Peyer's patch (tissue), 4 donors: ENCODE measurements around the gene ABLIM1. TPM values are rescaled to one million over a fixed set of nuclear protein-coding genes. Genes with fewer than 3 reads are reported as not detected.

ENCODE experiments used
- DNase-seq, 3 donors: peaks; one replicate each; pipeline ENCODE4 v3.0.0-alpha.2; 2017 to 2019
- H3K27ac ChIP-seq, 4 donors: fragments of 200-600 bp; sonication (generic); one replicate each; pipeline ENCODE4 v1.5.1; 2016 to 2019
- H3K27me3 ChIP-seq, 2 donors: fragments of 200-600 bp; sonication (generic); one replicate each; pipeline ENCODE4 v1.5.1; 2019
- H3K36me3 ChIP-seq, 3 donors: fragments of 200-600 bp; sonication (generic); one replicate each; pipeline ENCODE4 v1.5.1; 2016 to 2019
- H3K4me1 ChIP-seq, 4 donors: fragments of 200-600 bp; sonication (generic); one replicate each; pipeline ENCODE4 v1.5.1; 2016 to 2019
- H3K4me3 ChIP-seq, 4 donors: fragments of 200-600 bp; sonication (generic); 1 replicate in 3 of 4; 2 replicates in 1 of 4; pipeline ENCODE4 v1.5.1; 2016 to 2019; ENCODE audit warnings: mild to moderate bottlenecking in 1 of 4
- H3K9me3 ChIP-seq, 4 donors: fragments of 200-600 bp; sonication (generic); one replicate each; pipeline ENCODE4 v1.5.1; 2016 to 2019; ENCODE audit warnings: mild to moderate bottlenecking in 1 of 4
- POLR2A ChIP-seq, 2 donors: fragments of 450-650 bp; IDR thresholded peaks; one replicate each; pipeline ENCODE4 v1.5.1; 2017; ENCODE audit warnings: antibody characterized with exemption in 2 of 2, mild to moderate bottlenecking in 2 of 2, moderate library complexity in 2 of 2
- total RNA-seq, 4 donors: library from RNA; depleted of rRNA; stranded (reverse); fragments of >200 nt; gene quantifications; one replicate each; pipeline ENCODE4 v1.1.0, GENCODE V29; 2016
- TF ChIP-seq, protein P1 (sequence below), 6 experiments: fragments of 450-650 bp in 4 of 6; fragments of 200-600 bp in 2 of 6; sonication (generic) in 1 of 6; IDR thresholded peaks; one replicate each; pipeline ENCODE4 v1.5.1; 2017 to 2019; ENCODE audit warnings: antibody characterized with exemption in 6 of 6, mild to moderate bottlenecking in 3 of 6, moderate library complexity in 1 of 6

The ABLIM1 gene
- total RNA-seq, 4 donors from 2014 or later, result 91.6 to 145 (median 121) TPM

DNA sequence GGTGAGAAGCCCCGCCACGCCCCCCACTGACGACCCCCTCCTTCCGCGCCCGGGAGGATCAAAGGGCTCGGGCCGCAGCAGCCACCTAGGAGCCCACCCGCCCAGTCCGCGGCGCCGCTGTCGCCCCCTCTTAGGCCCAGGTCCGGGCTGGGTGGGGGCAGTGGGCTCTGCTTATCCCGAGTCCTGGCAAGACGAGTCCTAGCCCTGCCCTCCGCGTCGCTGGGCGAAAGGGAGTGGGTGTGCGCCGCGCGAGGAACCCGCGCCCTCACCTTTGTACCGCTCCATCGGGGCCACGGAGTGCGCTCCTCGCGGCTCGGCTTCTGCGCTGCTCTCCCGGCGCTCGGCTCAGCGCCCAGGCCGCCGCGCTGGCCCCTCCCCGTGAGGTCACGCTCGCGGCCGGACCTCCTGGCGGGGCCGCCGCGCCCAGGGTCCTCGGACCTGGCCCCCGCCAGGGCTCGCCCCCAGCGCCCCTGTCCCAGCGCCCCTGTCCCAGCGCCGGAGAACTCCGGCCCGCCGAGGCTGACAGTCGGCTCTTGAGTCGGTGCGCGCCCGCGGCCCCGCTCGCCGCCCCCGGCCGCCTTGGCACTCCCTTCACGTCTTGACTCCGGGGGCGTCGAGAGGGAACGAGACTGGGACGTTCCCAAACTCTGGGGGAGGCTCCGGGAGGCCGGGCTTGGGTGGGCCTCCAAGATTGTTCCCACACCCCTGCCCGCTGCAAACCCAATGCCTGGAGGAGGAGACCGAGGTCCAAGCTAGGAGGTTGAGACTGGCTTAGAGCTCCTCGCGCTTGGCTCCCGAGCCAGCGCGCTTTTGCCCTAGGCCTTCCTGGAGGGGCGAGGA lies 253.7 kb downstream of the ABLIM1 start, which contains the start of gene AFAP1L2:
TSS of gene AFAP1L2 (minus strand) at position 332 of the 840 bp plus-strand sequence. CDS start at position 285, 47 bp downstream.
- DNase-seq, result peak in 2 of 3 donors; percentile 65 to 82
- peak; percentile 43 to 44 for TF ChIP-seq POLR2A (IDR thresholded peaks at IDR 0.05)
- TF ChIP-seq, protein P1, sequence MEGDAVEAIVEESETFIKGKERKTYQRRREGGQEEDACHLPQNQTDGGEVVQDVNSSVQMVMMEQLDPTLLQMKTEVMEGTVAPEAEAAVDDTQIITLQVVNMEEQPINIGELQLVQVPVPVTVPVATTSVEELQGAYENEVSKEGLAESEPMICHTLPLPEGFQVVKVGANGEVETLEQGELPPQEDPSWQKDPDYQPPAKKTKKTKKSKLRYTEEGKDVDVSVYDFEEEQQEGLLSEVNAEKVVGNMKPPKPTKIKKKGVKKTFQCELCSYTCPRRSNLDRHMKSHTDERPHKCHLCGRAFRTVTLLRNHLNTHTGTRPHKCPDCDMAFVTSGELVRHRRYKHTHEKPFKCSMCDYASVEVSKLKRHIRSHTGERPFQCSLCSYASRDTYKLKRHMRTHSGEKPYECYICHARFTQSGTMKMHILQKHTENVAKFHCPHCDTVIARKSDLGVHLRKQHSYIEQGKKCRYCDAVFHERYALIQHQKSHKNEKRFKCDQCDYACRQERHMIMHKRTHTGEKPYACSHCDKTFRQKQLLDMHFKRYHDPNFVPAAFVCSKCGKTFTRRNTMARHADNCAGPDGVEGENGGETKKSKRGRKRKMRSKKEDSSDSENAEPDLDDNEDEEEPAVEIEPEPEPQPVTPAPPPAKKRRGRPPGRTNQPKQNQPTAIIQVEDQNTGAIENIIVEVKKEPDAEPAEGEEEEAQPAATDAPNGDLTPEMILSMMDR (IDR thresholded peaks at IDR 0.05), result no peak
- H3K9me3 ChIP-seq, result no peaks in the 10 kb centered on the region
- peak within 1 kb of the TSS; percentile 36 to 70 (median 50) for H3K4me3 ChIP-seq
- peaks cover 0 to 9% (median 0%) of the 10 kb centered on the region in 4 donors for H3K4me1 ChIP-seq
- no peaks in the 10 kb centered on the region for H3K36me3 ChIP-seq
- H3K27me3 ChIP-seq, result no peaks in the 10 kb centered on the region
- H3K27ac ChIP-seq, result peak within 1 kb of the TSS; percentile 58 to 74 (median 68)

GRCh38 chr10:114403541-114404161 lies 254.4 kb downstream of the ABLIM1 start:
- H3K27ac ChIP-seq, result peak overlapping the region; percentile 58 to 74 (median 68)
- H3K9me3 ChIP-seq, result no peaks in the 10 kb centered on the region
- peaks cover 0 to 9% (median 0%) of the 10 kb centered on the region in 4 donors for H3K4me1 ChIP-seq
- no peaks in the 10 kb centered on the region for H3K36me3 ChIP-seq
- no peak for DNase-seq
- no peaks in the 10 kb centered on the region for H3K27me3 ChIP-seq
- H3K4me3 ChIP-seq, result peak overlapping the region; percentile 36 to 70 (median 50)
- TF ChIP-seq, protein P1 (IDR thresholded peaks at IDR 0.05), result peak in 1 of 6 experiments; percentile 4
- no peak for TF ChIP-seq POLR2A (IDR thresholded peaks at IDR 0.05)

DNA sequence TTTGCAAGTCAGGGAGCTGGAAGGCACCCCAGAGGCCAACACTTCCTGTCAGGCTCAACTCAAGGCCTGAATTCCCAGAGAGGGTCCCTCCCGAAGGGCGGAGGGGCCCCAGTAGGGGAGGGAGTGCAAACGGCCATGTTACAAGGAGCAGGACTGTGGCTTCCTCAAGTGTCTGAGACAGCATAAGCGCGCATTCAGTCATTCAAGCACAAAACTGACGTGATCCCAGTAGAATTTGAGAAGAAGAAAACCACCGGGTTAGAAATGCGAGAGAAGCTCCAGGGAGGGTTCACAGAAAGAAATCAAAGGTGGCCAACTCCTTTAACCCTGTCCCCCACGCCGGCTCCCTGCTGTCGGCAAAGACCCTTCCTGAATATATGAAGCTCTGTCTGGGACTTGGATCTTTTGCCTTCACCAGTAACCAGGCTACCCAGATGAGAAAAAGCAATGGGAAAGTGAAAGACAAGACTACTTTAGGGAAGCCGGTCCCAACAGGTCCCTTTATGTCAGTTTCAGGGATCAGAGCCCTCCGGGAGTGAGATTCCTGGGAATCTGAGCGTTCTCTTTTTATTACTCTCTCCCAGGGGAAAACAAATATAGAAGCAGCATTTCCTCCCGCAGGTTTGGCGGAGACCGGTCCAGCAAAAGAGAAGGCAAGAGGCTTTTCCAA lies 255.1 kb downstream of the ABLIM1 start:
- peaks cover 0 to 9% (median 0%) of the 10 kb centered on the region in 4 donors for H3K4me1 ChIP-seq

DNA sequence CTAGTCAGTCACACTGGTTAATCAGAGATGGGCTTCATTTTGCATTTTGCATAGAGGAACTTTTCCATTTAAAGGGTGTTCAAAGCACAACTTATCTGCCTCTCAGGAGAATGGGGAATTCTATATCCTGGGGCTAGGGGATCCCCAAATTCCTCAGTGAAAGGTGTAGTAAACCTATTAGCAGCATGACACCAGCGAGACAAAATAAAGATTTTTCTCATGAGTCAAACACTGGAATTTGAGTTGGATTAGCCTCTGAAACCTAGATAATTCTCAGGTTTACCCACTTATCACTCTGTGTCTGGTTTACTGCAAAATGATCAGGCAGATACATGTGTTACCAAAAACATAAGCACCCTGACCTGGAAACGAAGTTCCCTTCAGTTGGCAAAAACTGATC lies 255.8 kb downstream of the ABLIM1 start:
- peak overlapping the region in 2 of 4 donors; percentile 51 to 68 for H3K27ac ChIP-seq

More for the DNA sequence above, 255.1 kb downstream of the ABLIM1 start:
- Histone ChIP-seq H3K27me3 (no peaks in the 10 kb centered on the region), H3K27ac (peak overlapping the region; percentile 58 to 74 (median 68)), H3K4me3 (peak overlapping the region; percentile 36 to 70 (median 50)), H3K36me3 (no peaks in the 10 kb centered on the region), H3K9me3 (no peaks in the 10 kb centered on the region)
- DNase-seq, result no peak
- TF ChIP-seq, protein P1 (IDR thresholded peaks at IDR 0.05), result no peak
- no peak for TF ChIP-seq POLR2A (IDR thresholded peaks at IDR 0.05)

More for the DNA sequence above, 255.8 kb downstream of the ABLIM1 start:
- peaks cover 0 to 10% (median 0%) of the 10 kb centered on the region in 4 donors for H3K4me1 ChIP-seq
- H3K27me3 ChIP-seq, result no peaks in the 10 kb centered on the region
- TF ChIP-seq POLR2A (IDR thresholded peaks at IDR 0.05), result no peak
- TF ChIP-seq, protein P1 (IDR thresholded peaks at IDR 0.05), result no peak
- H3K4me3 ChIP-seq, result no peak overlapping the region
- H3K36me3 ChIP-seq, result no peaks in the 10 kb centered on the region
- no peaks in the 10 kb centered on the region for H3K9me3 ChIP-seq
- no peak for DNase-seq
